Left ventricle myocardium inferior (tissue), 1 donor: ENCODE measurements around the gene DIO1. TPM values are rescaled to one million over a fixed set of nuclear protein-coding genes. Genes with fewer than 3 reads are reported as not detected.

Experiments
- DNase-seq: peaks from one replicate; pipeline ENCODE4 v3.0.0-alpha.2; 2020
- H3K27ac ChIP-seq: fragments of 200-600 bp; replicated peaks from 2 replicates; pipeline ENCODE4 v1.8.0; 2021
- H3K27me3 ChIP-seq: fragments of 200-600 bp; 2 replicates; pipeline ENCODE4 v1.8.0; 2021; ENCODE audit warnings: low read depth
- H3K36me3 ChIP-seq: fragments of 200-600 bp; 2 replicates; pipeline ENCODE4 v1.8.0; 2021
- H3K4me1 ChIP-seq: fragments of 200-600 bp; 2 replicates; pipeline ENCODE4 v1.8.0; 2021
- H3K4me3 ChIP-seq: fragments of 200-600 bp; 2 replicates; pipeline ENCODE4 v1.8.0; 2021; ENCODE audit warnings: mild to moderate bottlenecking, moderate library complexity
- H3K9me3 ChIP-seq: fragments of 200-600 bp; replicated peaks from 2 replicates; pipeline ENCODE4 v1.8.0; 2021
- CTCF ChIP-seq: fragments of 200-600 bp; IDR thresholded peaks from 2 replicates; pipeline ENCODE4 v1.8.0; 2021; ENCODE audit warnings: antibody characterized with exemption, mild to moderate bottlenecking, borderline replicate concordance
- intact Hi-C: fragments of 100-400 bp; cut with micrococcal nuclease; formaldehyde crosslinking; loops from one replicate; pipeline ENCODE4 v1.11.0; 2022
- total RNA-seq: library from RNA; stranded (reverse); fragmentation: NEBNext Ultra II Directional; extraction: Animal tissue kit (Norgen Biotek cat#: 25700); gene quantifications from one replicate; pipeline ENCODE4 v1.2.1, GENCODE V29; 2021
- donor health status: DM: no; HTN: yes; CAD: no; lungs with severe emphysema.

DIO1 gene
- total RNA-seq, 1 donor from 2014 or later, result not detected

DNA sequence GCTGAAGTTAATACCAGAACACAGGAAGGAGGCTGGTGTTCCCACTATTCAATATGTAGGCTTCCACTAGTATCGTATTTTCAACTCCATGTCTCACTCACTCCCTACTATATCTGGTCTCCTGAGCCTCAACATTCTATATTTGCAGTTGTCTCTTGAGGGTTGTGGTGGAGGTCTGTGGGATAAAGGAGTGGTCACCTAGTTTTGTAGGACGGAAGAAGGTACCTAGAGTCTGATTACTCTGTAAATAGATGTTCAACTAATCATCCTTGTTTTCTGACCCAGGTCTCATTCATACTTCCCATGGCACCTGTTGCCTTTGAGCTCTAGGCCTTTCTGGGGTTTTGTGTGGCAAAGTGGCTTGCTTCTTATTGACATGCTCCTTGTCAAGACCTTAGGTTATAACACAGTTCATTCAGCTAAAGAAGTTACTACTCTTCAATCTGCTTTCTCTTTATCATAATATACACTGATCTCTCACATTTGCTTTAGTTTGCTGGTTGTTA is 33.4 kb downstream of the DIO1 start:
- Histone ChIP-seq H3K4me1 (no peaks in the 10 kb centered on the region), H3K4me3 (no peak overlapping the region), H3K27ac (no peak overlapping the region), H3K27me3 (no peaks in the 10 kb centered on the region), H3K9me3 (peaks cover 10% of the 10 kb centered on the region), H3K36me3 (peaks cover 45% of the 10 kb centered on the region)
- TF ChIP-seq CTCF, result no peak
- no peak for DNase-seq
- intact Hi-C loops, result no loop called here

DNA sequence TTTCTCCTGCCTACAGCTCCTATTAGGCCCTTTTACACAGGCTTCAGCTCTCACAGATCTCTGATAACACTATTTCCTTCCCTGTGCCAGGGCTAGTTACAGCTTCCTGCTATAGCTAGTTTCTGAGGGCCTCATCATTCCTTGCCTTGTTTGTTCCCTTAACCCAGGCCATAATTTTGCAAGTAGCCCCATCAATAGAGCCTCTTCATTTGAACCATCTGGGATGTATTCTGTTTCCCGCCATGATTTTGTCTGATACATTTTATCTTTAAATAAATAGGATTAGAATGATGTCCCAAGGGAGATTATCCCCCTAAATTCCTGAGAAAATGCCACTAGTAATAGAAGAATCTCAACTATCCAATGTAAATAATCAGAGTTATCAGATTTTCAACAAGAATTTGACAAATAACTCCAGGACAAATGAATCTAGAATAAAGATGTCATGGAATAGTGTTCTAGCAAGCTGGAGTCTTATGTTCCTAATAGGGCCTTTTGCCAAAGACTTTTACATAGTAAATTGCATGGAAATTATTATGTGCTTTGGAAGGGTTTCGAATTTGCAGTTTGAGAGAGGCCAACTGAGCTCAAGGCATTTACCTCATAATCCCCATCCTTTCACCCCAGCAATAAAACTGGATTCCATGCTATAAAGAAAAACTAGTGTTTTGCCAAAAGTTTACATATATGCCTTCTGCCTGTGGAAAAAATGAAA is 35.4 kb downstream of the DIO1 start:
- no peaks in the 10 kb centered on the region for H3K27me3 ChIP-seq
- H3K4me3 ChIP-seq, result no peak overlapping the region
- TF ChIP-seq CTCF, result no peak
- H3K4me1 ChIP-seq, result no peaks in the 10 kb centered on the region
- intact Hi-C loops, result no loop called here
- no peak overlapping the region for H3K27ac ChIP-seq
- H3K9me3 ChIP-seq, result peaks cover 15% of the 10 kb centered on the region
- peaks cover 40% of the 10 kb centered on the region for H3K36me3 ChIP-seq
- DNase-seq, result no peak

DNA sequence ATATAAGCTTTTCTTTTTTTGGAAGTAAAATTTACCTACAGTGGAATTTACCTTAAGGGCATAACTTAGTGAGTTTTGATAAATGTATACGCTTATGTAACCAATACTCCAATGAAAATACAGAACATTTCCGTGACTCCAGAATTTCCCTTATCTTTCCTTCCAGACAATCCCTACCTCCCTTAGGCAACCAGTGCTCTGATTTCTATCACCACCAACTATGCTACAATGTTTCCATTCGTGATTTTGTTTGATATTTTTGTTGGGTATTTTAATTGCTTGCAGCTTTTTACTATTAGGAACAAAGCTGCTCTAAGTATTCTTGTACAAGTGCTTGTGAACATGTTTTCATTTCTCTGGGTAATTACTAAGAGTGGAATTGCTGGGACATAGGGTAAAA is 36.9 kb downstream of the DIO1 start:
- TF ChIP-seq CTCF, result no peak
- peaks cover 39% of the 10 kb centered on the region for H3K36me3 ChIP-seq
- intact Hi-C loops, result no loop called here

DNA sequence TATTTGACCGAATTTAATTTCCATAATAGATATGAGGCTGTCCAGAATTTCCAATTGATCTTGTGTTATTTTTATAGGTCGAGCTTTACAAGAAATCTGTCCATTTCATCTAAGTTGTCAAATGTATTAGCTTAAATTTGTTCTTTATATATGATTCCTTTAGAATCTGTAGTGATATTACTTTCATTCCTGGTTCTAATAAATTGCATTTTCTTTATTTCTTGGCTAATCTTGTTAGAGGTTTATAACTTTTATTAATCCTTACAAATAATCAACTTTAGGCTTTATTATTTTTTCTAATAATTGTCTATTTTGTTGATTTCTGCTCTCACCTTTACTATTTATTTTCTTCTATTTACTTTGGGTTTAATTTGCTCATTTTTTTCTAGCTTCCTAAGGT is 37.5 kb downstream of the DIO1 start:
- no peak overlapping the region for H3K27ac ChIP-seq
- DNase-seq, result no peak
- intact Hi-C loops, result no loop called here
- H3K36me3 ChIP-seq, result peaks cover 39% of the 10 kb centered on the region
- TF ChIP-seq CTCF, result no peak
- H3K27me3 ChIP-seq, result no peaks in the 10 kb centered on the region
- H3K4me1 ChIP-seq, result no peaks in the 10 kb centered on the region
- no peak overlapping the region for H3K4me3 ChIP-seq
- peaks cover 18% of the 10 kb centered on the region for H3K9me3 ChIP-seq

More for the DNA sequence above, 36.9 kb downstream of the DIO1 start:
- H3K27ac ChIP-seq, result no peak overlapping the region
- H3K9me3 ChIP-seq, result peaks cover 18% of the 10 kb centered on the region
- no peak for DNase-seq
- no peak overlapping the region for H3K4me3 ChIP-seq
- no peaks in the 10 kb centered on the region for H3K4me1 ChIP-seq
- no peaks in the 10 kb centered on the region for H3K27me3 ChIP-seq

DNA sequence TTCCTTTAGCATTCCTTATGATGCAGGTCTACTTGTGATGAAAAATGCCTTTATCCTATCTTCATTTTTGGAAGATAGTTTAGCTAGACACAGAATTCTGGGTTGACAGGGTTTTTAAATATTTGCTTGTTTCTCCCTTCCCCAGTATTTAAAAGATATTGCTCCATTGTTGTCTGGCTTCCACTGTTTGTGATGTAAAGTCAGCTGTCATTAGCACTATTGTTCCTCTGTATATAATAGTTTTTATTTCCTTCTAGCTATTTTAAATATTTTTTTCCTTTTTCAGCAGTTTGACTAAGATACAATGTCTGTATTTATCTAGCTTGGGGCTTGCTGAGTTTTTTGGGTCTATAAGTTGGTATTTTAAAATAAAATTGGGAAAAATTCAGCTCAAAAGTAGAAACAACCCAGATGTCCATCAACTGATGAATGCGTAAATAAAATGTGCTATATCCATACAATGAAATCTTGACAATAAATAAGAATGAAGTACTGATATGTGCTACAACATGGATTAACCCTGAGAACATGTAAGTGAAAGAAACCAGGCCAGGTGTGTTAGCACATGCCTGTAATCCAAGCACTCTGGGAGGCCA is 40.3 kb downstream of the DIO1 start:
- H3K36me3 ChIP-seq, result peaks cover 14% of the 10 kb centered on the region
- H3K9me3 ChIP-seq, result peaks cover 18% of the 10 kb centered on the region
- no peak overlapping the region for H3K4me3 ChIP-seq
- intact Hi-C loops, result no loop called here
- DNase-seq, result no peak
- no peak overlapping the region for H3K27ac ChIP-seq
- H3K4me1 ChIP-seq, result no peaks in the 10 kb centered on the region
- no peaks in the 10 kb centered on the region for H3K27me3 ChIP-seq
- TF ChIP-seq CTCF, result no peak
